GM19328 (cell line): ENCODE data around the gene MAN2C1.
A peak's percentile ranks its signal among the peaks of the same experiment; 100 is the strongest.
"Not testable (repeated sequence)": the region's sequence is repeated elsewhere in the genome, so short reads cannot be mapped to it uniquely, and the experiment has no call there.

ENCODE experiments used
- ATAC-seq: cut with Tn5 transposase; IDR thresholded peaks from one replicate; pipeline ENCODE4 v1.9.1; 2021; ENCODE audit warnings: mild to moderate bottlenecking, moderate library complexity; ENCODE audit not compliant: unreplicated experiment

MAN2C1 gene

DNA sequence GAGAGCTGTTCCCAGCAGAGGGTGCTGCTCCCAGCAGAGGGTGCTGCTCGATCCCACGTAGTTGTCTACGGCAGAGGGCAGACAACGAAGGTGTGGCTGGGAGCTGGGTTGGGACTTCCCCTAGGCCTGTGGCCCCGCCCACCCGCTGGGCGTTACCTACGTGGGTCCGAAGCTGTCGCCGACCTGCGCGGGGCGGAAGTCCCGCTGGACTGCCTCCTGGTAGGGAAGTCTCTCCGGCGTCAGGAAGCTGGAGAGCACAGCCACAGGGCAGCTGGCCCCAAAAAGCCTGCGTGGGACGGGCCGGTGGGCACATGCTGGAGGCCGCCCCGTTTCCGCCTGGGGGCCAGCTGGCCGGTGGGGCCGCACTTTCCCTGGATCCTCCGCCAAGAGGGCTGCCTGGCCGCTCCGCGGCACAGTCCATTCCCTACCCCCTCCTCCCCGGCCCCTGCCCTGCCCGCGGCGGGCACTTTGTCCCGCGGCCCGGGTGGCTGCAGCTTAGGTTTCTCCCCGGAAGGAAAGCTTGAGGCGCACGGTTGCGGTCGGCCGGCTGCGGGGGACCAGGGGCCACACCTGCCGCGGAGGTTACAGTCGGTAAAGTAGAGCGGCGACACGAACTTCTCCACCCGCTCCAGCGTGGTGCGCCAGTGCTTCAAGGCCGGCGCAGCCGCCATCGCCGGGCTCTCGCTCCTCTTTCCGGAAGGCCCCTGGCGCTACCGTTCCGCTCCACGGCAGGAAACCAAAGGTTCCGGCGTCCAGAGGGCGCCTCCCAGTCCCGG is at the start of gene MAN2C1:
Gene MAN2C1, minus strand, starts transcription at position 695 of the 776 bp plus-strand sequence. Its CDS starts 24 bp downstream, at position 671.
- peak; percentile 81 for ATAC-seq

DNA sequence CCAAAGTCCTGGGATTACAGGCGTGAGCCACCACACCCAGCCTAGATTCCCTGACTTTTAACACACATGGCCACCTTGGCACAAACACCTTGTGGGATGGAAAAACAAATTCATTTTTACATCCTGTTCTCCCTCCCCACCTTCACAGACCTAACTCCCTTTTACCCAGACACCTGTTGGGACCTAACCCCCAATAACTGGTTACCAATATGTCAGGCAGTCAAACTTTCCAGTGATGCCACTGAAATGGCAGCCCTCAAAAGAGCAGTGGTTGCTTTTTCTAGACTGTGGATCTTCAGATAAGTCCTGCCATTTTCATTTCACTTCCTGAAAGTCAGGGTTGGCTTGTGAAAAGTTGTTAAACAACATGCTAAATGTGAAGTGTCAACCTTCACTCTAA is 48.2 kb upstream of the MAN2C1 start:
- no peak for ATAC-seq

DNA sequence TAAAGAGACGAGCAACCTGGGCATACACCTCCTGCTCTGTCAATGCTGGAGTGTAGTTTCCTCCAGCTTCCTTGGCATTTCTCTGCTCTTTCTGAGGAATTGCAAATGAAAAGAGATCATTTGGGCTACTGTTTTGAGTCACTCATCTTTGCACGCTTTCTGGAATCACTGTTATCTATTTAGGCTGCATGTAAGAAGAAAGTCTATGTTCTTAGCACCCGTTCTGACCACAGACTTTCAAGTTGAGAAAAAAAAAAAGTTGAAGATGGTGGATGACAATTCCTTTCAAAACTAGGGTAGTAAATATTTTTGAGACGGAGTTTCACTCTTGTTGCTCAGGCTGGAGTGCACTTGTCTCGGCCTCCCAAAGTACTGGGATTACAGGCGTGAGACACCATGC is 41.8 kb upstream of the MAN2C1 start:
- ATAC-seq = no peak

DNA sequence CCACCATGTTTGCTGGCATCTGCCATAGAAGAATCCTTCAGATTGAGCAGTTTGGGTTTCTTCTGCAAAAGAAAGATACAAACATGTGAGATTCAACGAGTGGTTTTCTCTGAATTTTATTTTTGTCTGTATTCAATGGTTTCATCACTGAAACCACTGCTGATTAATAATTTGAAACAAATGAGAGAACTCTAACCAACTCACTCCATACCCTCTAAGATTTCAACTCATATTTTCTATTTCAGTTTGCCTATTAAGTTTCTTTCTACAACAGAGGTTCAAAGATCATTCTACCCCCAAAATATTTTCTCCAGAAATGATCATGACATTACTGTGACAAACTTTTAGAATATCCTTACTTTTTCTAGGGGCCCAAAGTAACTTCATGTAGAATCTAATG is 38.7 kb upstream of the MAN2C1 start:
- ATAC-seq = no peak

DNA sequence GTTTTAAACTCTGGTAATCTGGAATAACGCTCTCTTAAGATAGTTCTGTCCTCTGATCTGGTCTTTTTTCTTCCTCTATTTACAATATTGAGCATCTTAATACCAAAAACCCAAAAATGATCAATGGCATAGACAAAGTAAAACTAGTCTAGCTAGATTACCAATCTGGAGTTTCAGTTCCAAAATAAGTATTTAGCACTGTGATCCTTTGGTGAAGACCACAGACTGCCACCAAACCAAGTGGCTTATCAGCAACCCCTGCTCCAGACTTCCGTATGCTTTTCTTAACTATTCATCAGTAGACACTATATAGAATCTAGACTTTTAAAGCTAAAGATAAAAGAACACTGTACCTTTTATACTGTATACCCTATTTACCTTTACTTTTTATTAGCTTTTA is 35.5 kb upstream of the MAN2C1 start:
- ATAC-seq = no peak

DNA sequence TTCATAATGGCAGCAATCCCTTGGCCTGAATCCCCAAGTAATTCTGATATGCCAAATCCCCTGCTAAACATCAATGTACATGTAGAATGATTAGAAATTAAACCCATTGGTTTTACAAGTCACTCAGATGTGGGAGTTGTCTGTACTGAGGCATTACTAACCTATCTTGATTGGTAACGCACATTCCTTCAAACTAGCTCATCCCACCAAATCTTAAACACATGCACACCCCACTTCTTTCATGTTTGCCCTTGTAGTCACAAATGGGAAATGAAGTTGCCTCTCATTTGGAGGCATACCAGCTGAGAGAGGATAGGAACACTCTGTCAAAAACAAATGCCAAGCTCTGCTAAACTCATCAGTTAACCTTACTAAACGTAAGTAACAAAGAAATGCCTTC is 29.1 kb upstream of the MAN2C1 start:
- ATAC-seq = no peak

DNA sequence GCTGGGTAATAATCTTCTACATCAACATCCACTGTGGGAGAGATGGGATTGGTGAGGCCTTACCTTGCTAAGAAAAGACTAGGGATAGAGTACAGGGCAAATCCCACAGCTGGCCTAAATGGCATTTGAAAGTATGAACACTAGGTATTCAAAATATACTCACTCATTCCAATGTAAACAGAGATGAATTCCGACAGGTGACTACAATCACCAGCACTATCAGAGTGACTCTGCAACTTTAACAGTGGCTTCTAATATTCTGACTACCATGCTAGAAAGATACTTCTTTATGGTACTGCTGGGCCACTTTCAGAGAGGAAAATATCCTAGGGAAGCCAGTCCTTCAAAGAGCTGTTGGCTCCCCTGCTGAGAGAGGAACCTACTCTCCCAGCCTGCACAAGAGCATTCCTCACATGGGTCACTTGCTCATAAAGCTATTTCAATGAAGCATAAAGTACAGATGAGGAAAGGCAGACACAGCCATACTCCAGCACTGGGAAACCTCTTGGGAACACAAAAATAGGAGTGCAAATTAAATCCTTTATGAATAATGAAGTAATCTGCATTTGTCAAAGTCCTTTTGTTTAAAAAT is 21.5 kb upstream of the MAN2C1 start:
- no peak for ATAC-seq

DNA sequence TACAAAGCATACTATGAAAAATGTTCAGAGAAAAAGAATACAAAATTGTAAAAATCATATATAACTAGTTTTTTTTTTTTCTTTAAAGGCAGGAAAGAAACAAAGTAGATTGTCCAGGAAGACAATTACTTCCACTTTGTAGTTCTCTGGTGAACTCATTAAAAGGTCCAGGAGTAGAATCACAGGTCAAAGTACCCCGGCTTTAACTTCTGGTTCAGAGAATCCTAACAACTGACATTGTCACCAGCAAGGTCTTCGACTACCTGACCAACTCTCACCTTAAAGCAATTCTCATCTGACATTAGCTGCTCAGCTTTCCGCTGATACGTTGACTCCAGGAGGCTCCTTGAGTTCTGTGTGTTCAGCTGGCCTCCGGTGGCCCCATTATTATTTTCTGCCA is 15.6 kb upstream of the MAN2C1 start:
- ATAC-seq = not testable (repeated sequence)

DNA sequence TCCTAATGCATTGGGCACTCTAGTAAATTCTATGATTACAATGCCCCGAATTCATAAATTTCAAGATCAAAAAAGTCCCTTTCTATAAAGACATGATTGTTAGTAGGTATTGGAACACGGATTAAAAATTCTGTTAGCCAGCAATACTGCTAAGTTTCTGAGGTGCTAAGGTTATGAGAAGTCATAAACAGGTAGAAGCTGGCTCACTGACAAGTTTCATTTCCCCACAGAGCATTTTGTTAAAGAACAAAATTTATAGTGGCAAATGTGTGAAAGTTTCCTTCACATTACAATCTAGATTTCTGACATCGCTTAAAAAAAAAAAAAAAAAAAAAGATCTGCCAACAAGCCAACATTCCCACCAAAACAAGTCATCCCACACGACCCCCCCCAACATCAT is 12.4 kb upstream of the MAN2C1 start:
- no peak for ATAC-seq

DNA sequence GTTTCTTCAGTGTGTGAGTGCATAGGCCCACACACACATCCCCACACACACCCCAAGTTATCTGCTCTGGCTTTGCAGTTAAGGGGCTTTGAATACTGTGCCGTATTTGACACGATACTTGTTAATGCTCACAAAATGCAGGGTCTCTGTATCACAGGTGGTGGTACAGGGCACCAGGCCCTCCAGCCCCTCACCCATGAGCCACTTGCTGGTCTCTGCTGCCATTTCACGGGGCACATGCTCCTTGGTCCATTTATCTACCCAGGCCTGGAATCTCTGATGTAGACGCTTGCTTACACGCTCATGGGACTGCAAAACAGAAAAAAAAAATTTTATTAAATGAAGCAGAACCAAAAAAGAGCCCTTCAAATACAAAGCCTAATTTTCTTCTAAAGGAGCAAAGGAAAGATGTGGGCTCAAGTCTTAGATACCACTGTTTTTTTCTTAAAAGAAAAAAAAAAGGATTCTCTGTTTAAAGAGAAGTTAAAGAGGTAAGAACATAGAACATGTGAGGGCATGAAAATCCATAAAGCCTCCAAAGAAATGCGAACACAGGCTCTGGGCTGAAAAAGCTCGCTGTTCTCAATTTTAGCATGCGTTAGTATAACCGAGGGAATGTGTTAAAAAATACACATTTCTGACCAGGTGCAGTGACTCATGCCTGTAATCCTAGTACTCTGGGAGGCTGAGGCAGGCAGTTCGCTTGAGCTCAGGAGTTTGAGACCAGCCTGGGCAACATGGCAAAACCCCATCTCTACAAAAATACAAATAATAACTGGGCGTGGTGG is 3.7 kb upstream of the MAN2C1 start:
- no peak for ATAC-seq

DNA sequence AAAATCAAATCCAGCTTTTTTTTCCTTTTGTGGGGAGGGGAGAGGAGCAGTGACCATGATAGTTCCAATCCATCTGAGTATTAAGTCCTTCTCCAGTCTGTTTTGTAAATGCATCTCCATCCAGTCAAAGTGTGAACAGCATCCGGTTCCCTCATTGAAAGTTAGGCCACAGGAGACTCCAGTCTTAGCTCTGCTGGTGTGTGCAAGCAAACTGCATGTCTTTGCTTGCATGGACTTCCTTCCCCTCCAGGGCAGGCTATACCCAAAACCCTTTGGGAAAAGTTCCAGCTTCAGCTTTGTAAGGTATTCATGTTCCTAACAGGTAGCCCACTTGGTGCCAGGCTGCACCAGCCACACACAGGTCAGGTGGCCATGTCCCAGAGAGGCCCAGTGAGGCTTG is 3.1 kb upstream of the MAN2C1 start:
- ATAC-seq = no peak

DNA sequence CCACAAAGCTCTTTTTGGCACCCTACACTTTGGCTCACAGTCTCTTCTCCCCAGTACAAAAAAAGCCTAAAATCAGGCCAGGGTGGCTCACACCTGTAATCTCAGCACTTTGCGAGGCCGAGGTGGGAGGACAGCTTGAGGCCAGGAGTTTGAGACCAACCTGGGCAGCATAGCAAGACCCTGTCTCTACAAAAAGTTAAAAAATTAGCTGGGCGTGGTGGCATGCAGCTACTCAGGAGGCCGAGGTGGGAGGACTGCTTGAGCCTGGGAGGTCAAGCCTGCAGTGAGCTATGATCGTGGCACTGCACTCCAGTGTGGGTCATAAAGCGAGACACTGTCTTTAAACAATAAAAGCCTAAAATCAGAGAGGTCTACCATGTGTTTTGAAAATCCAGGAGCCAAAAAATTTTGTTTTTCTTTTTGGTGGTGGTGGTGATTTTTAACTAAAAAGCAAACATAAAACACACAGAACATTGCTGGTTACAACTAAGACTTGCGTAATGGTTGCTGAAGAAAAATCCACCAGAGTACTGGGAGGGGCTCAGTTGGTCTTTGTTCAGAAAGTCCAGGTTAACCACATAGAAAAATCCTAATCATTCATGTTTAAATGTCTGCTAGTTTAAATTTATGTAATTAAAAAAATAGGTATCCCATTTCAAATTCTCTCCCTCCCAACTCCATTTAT is 1.6 kb upstream of the MAN2C1 start:
- ATAC-seq = no peak

DNA sequence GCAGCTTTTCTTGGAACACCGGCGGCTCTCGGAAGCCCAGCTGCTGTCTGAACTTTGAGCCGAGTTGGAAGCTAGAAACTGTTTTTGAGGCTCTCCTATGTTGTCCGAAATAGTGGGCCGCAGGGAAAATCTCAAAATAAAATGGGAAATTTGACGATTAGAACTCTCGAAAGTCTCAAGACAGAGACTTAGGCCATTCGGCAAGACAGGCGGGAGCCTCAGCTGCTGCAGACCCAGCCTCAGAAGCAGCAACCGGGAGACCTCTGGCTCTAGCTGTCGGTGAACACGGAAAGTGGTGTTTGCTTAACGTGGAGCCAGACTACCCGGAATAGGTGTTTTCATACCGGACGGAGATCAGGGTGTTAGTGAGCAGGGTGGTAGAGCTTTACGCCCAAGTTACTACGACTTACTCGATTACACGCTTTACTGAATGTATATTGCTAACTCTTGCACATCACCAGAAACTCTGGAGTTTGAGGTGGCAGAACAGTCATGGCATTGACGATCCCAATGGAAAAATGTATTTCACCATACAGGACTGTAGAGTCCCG is 357 bp upstream of the MAN2C1 start:
- no peak for ATAC-seq

DNA sequence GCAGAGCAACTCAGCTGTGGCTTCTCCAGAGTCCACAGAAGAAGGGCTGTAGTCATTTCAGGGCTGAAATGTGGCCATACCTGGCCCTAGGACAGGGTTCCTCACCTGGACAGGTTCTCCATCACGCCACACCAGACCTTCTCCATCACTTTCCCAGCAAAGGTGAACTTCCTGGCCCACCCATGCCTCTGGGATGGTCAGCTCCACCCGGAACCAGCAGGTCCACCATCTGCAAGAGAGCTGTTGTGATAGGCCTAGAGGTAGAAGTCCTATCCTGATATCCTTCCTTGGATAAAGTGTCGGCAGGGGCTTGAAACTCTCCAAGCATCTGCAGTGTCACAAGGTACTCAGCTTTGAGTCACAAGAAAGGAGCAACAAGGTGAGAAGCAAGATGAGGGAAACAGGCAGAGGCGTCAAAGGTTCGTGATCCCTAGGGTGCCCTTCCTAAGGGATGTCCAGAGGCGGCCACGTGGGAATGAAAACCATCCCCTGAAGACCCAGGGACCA is 948 bp downstream of the MAN2C1 start:
- ATAC-seq = no peak

DNA sequence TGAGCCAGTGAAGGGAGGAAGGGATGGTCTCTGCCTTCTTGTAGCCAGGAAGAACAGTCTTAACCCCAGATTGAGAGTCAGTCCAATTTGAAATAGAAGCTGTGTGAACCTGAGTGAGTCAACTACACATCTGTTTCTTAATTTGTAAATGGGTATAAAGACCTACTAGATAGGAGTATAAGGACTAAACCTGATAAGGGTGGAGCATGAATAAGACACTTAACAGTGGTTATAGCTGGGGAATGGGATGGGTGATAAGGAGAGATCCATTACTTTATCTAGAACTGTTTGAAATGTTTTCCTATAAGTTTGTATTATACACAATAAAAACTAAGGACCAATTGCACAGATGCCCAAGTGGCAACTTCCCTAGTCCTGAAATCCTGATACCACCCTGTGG is 1.4 kb downstream of the MAN2C1 start:
- no peak for ATAC-seq

DNA sequence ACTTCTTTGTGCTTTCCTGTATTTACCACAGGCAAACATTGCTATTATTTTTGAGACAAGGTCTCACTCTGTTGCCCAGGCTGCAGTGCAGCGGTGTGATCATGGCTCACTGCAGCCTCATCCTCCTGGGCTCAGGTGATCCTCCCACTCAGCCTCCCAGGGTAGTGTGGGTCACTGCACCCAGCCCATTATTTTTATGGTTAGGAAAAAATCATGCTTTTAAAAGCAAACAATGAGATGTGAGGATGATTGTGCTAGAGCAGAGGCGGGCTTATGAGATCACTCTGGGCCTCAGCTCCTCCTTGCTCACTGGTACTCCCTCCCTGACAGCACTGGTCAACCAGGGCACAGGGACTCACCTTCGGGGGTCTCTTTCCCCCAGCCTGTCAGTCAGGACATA is 2.2 kb downstream of the MAN2C1 start:
- no peak for ATAC-seq

DNA sequence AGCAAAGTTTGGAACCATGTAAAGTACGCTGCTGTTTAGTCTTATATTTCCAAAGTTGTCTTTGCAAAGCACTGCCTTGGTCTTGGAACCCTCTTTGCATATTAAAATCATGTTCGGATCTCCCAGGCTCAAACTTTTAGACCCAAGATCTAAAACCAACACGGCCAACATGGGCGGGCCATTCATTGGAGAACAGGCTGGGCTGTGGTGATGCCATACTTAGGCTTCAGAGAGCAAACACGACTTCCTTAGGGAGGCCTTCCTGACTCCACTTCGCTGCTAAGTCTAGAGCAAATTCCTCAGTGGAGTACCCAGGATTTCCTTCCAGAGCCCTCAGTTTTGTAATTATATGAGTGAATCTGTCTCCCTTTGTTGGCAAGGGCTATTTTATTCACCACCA is 3.5 kb downstream of the MAN2C1 start:
- ATAC-seq = no peak

DNA sequence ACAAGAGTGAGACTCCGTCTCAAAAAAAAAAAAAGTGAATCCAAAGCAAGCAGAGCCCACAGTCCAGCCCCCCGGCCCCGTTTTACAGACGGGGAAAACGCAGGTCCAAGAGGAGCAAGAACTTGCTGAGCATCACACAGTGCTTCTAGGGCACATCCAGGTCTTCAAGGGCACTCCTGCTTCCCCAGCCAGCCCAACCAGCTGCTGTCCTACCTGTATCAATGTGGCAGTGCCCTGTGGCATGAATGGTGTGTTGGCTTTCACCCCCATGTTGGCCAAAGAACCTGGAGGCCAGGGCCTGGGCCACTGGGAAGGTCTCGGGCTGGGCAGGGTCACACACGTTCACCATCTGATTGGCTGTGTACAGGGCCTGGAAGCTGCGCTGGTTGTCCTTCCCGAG is 4.6 kb downstream of the MAN2C1 start:
- no peak for ATAC-seq

DNA sequence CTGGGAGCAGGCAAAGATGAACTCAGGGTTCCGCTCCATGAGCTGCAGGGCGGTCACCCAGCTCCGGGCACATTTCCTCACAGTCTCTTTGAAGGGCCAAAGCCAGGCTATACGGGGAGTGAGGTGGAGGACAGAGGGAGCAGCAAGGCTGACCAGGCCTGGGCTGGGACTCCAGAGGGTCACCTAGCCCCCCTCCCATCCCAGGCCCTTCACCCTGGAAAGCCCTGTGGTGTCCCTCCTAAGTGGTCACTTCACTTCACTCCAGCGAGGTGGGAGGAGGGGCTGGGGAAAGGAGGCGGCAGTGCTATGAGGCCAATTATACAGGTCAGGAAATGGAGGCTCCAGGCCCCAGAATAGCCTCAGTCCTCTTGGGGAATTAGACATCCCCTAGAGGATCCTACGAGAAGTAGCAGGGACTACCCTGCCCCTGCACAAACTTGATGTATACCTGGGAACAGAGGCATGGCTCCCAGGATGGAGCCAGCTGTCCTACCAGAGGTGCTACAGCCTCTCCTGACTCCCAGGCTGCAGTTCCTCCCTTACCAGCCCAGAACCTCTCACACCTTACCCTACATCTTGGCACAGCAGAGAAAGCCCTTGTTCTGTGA is 5.7 kb downstream of the MAN2C1 start:
- no peak for ATAC-seq

DNA sequence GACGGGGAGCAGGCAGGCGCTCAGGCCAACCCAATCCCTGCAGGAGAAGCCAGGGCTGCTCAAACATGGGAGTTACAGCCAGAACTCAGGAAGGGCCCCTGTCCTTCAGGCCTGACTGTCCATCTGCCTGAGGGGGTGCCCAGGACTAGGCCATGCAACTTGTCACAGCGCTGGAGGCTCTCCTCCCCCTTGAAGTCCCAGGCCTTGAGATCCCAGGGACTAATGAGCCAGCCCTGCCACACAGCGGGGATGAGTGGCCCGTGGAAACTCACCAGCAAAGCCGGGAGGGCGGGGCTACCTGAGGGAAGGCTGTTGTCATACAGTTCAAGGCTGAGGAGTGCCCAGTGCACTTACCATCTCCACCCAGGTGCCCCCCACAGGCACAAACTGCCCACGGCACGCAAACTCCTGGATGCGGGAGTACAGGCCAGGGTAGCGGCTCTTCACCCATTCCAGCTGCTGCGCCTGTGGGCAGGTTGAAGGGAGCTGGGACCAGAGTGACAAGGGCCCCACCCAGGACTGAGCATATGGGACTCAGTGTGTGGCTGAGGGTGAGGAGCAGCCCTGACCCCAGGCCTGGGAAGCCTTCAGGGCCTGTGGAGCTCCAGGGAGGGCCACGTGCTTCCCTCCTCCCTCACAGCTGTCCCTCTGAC is 6.3 kb downstream of the MAN2C1 start:
- ATAC-seq = no peak
